ENCODE results near the gene LRRC8A. TPM values are rescaled to one million over a fixed set of nuclear protein-coding genes. Genes with fewer than 3 reads are reported as not detected.
A peak's percentile ranks its signal among the peaks of the same experiment; 100 is the strongest.

The LRRC8A gene
- total and polyA plus RNA-seq, 2 of the 13 experiments (the other 11 are each of a cell fraction or from before 2014, with no cell fraction given) = 16.1 to 40.6 TPM

DNA sequence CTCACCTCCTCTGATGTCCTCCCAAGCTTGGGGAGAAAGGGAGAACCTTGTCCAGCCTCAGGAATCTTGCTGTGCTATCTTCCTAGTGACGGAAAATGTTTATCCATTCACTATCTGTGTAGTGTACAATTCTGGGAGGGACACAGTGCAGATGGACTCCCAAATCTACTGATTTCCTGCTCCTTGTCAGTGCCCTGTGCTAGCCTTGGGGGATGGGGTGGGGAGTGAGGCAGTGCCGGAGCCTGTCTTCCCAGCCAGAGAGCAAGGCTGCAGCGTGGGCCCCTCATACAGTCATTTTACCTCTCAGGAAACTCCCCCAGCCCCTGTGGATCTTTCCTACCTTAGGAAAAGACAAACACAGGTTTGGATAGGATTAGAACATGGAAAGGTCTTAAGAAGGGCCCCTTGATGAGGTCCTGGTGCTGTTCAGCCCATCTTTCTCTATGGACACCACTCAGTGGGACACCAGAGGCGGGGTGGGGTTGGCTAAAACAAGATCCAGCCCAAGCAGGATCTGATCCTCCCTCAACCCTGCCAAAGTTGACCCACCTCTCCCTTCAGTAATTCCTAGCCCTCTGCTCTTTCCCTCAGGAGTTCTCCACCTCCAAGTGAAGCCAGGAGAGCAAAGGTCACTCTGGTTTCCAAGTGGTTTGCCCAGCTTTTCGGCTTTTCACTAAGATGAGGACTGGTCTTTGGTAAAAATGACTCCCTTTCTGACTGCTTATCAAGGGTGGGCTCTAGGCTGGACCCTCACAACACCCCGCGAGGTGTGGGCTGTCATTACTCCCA is 62.1 kb downstream of the LRRC8A start (continued):
- TF ChIP-seq, protein P1, sequence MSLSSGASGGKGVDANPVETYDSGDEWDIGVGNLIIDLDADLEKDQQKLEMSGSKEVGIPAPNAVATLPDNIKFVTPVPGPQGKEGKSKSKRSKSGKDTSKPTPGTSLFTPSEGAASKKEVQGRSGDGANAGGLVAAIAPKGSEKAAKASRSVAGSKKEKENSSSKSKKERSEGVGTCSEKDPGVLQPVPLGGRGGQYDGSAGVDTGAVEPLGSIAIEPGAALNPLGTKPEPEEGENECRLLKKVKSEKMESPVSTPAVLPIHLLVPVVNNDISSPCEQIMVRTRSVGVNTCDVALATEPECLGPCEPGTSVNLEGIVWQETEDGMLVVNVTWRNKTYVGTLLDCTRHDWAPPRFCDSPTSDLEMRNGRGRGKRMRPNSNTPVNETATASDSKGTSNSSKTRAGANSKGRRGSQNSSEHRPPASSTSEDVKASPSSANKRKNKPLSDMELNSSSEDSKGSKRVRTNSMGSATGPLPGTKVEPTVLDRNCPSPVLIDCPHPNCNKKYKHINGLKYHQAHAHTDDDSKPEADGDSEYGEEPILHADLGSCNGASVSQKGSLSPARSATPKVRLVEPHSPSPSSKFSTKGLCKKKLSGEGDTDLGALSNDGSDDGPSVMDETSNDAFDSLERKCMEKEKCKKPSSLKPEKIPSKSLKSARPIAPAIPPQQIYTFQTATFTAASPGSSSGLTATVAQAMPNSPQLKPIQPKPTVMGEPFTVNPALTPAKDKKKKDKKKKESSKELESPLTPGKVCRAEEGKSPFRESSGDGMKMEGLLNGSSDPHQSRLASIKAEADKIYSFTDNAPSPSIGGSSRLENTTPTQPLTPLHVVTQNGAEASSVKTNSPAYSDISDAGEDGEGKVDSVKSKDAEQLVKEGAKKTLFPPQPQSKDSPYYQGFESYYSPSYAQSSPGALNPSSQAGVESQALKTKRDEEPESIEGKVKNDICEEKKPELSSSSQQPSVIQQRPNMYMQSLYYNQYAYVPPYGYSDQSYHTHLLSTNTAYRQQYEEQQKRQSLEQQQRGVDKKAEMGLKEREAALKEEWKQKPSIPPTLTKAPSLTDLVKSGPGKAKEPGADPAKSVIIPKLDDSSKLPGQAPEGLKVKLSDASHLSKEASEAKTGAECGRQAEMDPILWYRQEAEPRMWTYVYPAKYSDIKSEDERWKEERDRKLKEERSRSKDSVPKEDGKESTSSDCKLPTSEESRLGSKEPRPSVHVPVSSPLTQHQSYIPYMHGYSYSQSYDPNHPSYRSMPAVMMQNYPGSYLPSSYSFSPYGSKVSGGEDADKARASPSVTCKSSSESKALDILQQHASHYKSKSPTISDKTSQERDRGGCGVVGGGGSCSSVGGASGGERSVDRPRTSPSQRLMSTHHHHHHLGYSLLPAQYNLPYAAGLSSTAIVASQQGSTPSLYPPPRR (CRISPR knock-in tag; IDR thresholded peaks at IDR 0.05; ENCODE audit: borderline replicate concordance) = no peak
- TF ChIP-seq, protein P2, sequence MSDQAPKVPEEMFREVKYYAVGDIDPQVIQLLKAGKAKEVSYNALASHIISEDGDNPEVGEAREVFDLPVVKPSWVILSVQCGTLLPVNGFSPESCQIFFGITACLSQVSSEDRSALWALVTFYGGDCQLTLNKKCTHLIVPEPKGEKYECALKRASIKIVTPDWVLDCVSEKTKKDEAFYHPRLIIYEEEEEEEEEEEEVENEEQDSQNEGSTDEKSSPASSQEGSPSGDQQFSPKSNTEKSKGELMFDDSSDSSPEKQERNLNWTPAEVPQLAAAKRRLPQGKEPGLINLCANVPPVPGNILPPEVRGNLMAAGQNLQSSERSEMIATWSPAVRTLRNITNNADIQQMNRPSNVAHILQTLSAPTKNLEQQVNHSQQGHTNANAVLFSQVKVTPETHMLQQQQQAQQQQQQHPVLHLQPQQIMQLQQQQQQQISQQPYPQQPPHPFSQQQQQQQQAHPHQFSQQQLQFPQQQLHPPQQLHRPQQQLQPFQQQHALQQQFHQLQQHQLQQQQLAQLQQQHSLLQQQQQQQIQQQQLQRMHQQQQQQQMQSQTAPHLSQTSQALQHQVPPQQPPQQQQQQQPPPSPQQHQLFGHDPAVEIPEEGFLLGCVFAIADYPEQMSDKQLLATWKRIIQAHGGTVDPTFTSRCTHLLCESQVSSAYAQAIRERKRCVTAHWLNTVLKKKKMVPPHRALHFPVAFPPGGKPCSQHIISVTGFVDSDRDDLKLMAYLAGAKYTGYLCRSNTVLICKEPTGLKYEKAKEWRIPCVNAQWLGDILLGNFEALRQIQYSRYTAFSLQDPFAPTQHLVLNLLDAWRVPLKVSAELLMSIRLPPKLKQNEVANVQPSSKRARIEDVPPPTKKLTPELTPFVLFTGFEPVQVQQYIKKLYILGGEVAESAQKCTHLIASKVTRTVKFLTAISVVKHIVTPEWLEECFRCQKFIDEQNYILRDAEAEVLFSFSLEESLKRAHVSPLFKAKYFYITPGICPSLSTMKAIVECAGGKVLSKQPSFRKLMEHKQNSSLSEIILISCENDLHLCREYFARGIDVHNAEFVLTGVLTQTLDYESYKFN (CRISPR knock-in tag; conservative IDR thresholded peaks at IDR 0.05) = peak; percentile 31; the same call in 1 of the 2 replicates
- no peak for TF ChIP-seq ZNF33A (CRISPR knock-in tag; IDR thresholded peaks at IDR 0.05; ENCODE audit: borderline replicate concordance)
- TF ChIP-seq, protein P3, sequence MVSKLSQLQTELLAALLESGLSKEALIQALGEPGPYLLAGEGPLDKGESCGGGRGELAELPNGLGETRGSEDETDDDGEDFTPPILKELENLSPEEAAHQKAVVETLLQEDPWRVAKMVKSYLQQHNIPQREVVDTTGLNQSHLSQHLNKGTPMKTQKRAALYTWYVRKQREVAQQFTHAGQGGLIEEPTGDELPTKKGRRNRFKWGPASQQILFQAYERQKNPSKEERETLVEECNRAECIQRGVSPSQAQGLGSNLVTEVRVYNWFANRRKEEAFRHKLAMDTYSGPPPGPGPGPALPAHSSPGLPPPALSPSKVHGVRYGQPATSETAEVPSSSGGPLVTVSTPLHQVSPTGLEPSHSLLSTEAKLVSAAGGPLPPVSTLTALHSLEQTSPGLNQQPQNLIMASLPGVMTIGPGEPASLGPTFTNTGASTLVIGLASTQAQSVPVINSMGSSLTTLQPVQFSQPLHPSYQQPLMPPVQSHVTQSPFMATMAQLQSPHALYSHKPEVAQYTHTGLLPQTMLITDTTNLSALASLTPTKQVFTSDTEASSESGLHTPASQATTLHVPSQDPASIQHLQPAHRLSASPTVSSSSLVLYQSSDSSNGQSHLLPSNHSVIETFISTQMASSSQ (IDR thresholded peaks at IDR 0.05; ENCODE audit: low read depth) = no peak
- TF ChIP-seq, protein P3 (CRISPR knock-in tag; IDR thresholded peaks at IDR 0.05; ENCODE audit: borderline replicate concordance) = no peak
